Activated gamma-delta T cell (primary cell): ENCODE results near the gene EFHD1.
"Not testable (repeated sequence)": the region's sequence is repeated elsewhere in the genome, so short reads cannot be mapped to it uniquely, and the experiment has no call there.

Source experiments
- DNase-seq: peaks from one replicate; lab custom pipeline; 2025; lab: John Stamatoyannopoulos, UW

EFHD1 gene

DNA sequence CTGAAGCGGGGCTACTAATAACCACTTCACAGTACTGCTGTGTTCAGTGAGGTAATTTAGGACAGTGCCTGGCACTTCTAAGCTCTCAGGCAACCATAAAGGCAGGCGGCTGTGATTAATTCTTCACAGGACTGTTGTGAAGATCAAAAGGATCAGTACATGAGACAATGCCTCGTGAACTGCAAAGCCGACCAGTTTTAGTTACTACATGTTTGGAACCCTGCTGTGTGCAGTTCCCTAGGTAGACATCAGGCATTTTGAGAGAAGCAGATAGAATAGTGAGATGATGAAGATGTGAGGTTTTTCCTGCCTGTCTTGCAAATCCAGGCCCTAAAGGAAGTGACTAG lies 19.1 kb downstream of the EFHD1 start:
- DNase-seq: no peak

DNA sequence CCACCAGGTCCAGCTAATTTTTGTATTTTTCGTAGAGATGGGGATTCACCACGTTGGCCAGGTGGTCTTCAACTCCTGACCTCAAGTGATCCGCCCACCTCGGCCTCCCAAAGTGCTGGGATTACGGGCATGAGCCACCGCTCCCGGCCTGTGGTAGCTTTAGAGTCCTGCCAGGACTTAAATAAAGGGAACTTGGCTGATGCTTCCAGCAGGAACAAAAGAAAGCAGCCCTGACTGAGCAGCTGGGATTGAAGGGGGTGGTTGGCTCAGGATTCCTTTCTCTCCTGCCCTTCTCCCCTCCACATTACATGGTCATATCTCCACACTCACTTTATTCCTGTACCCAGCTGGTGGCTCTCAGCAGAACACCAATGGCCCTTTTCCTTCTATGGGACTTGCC lies 20.0 kb downstream of the EFHD1 start:
- DNase-seq: no peak

DNA sequence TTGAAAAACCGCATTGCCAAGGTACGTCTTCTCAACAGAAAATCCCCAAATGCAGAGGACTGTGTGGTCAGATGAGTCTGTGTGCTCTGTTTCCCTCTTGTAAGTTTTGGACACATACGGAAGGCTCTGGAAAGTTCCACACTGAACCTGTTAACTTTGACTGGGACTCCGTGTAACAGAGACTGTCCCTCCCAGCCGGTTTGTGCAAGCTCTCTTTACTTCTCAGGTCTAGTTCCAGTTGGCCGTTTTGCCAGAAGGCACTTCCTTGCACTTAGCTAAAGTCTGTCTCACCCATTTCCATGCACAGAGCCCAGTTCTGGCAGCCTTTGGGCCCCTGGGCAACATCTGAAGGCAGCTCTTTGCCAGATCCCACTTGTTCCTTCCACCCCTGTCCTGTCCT lies 22.0 kb downstream of the EFHD1 start:
- no peak for DNase-seq

DNA sequence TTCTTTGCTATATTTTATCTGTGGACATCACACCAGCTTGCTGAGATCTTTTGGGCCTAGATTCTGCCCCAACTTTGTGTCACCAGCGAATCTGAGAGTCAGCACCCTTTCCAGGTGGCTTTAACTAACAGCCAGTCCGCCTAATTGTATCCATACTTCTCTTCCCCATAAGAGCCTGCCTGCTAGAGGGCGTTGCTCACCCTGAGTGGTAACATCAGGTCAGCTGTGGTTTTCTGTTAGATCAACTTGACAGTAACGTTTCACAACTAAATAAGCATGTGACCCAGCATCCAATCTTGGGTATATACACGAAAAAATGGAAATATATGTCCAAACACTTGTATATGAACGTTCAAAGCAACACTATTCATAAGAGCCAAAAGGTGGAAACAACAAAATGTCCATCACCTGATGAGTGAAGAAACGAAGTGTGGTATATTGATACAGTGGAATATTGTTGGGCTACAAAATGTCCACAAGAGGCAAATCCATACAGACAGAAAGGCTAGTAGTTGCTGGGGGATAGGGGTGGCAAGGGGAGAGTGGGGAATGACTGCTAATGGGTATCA lies 24.9 kb downstream of the EFHD1 start:
- no peak for DNase-seq

DNA sequence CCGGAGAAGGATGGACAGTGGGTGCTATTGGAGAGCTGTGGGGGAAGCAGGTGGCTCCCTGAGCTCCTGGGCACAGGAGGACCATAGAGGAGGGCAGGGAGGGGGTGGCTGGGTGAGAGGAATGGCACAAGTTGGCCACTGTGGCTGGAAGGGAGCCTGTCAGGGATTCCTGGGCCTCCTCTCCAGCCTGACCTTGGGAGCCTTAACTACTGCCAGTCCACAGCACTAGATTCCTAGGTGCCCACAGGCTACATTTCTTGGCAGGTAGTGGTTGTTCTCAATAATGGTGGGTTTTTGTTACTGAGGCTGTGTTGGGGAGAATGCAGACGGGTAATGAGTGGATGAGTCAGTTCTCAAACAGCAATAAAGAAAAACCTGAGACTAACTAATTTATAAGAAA lies 26.0 kb downstream of the EFHD1 start:
- no peak for DNase-seq

DNA sequence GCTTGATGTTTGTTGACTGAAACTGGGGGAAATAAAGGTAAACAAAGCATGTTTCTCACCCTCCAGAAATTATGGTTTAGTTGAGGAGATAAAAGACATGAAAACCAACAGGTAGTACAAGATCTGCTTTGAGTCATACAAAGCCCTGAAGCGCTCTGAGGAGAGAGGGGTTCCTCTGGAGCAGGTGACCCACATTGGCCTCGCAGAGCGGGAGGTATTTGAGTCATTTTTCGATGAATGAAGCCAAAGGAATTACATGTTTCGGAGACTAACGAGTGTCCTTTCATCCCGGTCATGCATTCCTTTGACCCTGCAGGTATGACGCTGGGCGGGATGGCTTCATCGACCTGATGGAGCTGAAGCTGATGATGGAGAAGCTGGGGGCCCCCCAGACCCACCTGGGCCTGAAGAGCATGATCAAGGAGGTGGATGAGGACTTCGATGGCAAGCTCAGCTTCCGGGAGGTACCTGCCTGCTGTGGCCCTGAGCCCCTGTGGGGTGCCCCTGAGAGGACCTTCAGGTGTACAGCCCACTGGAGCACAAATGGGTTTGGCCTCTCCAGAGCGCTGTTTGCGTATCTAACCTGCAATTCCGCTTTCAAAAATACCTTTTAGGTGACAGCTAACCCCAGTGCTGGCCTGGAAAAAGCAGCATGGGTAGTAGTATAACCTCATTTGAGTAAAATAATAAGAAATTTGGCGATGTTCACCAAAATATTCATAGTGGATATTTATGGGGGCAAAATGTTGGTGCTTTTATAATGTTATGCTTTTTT lies 29.3 kb downstream of the EFHD1 start:
- no peak for DNase-seq

DNA sequence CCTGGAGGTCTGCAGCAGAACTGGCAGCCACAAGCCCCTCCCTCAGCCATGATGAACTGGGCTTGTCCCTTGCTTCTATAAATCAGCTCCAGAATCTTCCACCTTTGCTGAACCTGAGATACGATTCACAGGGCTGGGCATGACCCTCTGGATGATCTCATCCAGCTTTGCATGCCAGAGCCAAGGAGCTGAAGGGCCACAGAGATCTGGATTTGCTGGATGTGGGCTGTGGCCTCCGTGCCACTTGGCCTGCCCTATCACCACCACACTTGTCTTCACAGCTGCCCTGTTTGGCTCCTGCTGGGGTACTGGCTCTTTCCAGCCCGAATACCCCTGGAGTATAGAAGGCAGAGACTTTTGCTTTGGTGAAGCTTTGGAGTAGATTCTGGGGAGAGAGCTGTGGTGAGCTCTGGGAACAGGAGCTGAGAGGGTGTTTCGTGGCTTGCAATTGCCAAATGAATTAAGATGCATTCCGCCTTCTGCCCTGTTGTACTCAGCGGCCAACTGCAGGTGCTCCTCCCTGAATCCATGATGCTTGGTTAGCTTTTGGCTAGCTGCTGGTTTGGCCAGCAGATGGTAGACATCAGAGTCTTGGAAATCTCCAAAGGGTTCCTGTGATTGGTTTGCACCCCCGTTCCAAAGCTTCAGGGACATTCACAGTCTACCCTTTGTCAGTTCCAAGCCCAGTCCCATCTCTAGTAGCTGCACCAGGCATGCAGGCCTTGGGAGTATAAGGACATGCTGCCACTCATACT lies 32.8 kb downstream of the EFHD1 start:
- no peak for DNase-seq

DNA sequence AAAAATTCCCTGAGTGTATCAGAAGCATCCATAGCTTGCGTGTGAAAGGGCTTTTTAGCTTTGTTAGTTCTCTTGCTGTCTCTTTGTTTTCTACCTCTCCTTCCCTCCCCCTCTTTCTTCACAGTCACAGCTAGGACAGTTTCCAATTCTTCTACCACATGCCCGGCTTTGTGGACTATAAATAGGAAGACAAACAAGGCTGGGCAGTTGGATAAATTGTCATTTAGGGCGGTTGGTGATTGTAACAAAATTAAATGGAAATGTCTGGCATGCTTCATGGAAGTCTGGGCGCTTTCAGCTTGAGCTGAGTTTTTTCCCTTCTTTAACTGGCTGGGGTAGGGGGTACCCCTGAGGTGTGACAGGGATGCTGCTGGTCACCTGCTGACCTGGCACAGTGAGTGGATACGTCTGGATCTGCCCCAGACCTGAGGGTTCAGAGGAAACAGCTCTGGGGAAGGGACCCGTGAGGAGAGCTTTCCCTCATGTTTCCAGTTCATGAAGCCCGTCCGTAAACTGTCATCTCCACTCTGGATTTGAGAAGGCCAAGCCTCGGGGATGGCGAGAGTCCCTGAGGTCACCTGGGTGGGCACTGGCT lies 34.7 kb downstream of the EFHD1 start:
- no peak for DNase-seq

DNA sequence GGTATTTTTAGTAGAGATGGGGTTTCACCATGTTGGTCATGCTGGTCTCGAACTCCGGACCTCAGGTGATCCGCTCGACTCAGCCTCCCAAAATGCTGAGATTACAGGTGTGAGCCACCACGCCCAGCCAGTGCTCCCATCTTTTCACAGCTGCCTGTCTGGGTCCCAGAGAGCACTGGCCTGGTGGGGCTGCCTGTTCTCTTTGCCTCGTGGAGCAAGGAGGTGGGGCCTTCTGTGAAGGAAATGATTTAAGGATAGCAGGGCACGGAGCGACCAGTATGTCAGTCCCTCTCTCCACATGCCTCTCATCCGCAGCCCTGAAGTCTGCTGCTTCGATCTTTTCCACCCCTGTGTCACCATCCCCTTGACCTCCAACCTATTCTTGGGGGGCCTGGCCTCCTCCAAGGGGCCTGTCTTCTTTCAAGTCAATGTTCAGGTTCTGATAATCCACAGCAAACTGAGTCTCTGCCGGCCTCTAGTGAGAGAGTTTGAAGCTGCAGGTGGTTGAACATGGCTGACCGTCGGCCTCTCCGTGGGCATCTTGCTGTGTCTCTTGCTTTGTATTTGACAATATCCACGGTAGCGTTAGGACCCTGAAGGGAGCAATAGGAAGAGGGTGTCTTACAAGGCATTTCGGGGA lies 35.5 kb downstream of the EFHD1 start:
- DNase-seq: no peak

DNA sequence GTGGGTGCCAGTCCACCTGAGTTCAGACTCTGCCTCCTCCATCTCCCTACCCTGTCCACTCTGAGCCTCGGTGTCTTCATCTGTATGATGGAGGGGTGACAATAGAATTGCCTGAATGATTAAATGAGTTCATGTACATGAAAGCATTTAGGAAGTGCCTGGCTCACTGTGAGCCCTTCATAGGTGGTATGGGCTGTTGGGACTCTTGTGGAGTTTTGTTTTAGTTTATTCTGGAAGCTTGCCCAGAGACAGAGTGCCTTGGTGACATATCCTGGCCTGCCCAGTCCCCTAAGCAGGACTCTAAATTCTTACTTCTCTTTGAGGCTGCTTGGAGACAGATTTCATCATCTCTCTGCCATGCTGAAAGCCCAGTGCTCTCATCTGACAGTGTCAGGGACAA lies 39.2 kb downstream of the EFHD1 start:
- no peak for DNase-seq

DNA sequence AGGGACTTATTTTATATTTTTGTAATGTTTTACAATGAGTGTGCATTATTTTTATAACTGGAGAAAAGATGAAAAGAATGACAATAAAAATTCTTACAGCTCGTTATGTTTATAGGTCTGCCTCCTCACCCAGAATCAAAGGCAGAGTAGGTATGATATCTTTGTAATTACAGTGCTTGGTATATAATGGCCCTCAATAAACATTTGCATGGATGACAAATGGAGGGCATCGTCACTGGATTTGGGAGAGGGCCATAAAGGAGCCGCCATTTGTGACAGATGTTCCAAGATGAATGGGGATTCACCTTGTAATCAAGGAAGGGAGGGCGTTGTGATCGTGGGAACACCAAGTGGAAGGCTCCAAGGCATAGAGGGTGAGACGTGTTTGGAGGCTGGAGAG lies 41.1 kb downstream of the EFHD1 start:
- DNase-seq: no peak

DNA sequence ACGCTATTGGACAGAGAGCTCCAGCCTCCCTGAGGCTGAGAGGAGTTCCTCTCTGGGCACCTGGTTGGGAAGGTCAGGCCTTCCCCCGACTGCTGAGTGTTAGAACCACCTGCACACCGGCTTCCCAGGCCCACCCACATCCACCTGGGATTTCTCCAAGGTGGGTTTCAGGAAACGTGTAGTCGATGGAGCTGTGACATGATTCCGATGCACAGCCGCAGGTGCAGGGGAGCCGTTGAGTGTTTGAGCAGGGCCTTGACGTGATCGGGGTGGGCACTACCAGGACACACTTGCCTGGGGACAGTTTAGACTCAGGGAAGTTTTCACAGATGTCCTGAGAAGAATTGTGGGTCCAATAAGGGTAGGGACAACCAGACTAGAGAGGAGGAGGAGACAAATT lies 42.0 kb downstream of the EFHD1 start:
- DNase-seq: no peak

DNA sequence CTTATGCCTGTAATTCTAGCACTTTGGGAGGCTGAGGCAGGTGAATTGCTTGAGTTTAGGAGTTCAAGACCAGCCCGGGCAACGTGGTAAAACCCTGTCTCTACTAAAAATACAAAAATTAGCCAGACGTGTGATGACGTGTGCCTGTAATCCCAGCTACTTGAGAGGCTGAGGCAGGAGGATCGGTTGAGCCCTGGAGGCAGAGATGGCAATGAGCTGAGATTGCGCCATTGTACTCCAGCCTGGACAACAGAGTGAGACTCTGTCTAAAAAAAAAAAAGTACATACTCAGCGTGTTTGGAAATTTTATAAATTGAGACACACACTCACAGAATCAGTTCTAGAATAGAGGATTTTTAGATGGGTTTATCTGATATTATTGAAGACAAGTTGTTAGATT lies 46.6 kb downstream of the EFHD1 start:
- DNase-seq: no peak

DNA sequence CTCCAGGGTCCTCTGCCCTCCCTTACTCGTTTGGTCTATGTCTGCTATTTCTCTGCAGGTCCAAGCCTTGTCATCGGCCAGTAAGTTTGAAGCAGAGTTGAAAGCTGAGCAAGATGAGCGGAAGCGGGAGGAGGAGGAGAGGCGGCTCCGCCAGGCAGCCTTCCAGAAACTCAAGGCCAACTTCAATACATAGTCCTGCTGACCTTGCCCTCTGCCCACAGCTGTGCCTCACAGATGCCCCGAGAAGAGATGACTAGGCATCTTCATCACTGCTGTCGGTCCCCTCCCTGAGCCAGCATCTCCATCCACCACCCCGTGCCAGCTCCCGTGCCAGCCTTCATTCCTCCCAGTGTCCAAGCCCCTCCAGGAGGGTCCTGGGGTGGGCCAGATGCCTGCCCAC lies 48.1 kb downstream of the EFHD1 start:
- DNase-seq: no peak

DNA sequence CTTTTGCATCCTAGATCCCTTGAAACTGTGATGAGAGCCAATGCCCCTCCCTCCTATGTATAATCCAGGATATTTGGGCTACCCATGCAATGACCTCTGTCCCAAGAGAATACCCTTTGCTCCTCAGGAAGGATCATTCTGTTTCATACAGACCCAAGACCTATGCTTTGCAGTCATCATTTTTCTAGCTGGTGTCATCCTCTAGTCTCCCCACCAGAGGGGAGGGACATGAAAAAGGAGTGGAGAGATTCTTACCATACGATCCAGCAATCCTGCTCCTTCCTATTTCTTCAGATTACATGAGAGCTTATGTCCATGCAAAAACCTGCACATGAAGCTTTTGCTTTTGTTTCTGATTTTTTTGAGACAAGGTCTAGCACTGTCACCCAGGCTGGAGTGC lies 50.0 kb downstream of the EFHD1 start:
- DNase-seq: no peak

DNA sequence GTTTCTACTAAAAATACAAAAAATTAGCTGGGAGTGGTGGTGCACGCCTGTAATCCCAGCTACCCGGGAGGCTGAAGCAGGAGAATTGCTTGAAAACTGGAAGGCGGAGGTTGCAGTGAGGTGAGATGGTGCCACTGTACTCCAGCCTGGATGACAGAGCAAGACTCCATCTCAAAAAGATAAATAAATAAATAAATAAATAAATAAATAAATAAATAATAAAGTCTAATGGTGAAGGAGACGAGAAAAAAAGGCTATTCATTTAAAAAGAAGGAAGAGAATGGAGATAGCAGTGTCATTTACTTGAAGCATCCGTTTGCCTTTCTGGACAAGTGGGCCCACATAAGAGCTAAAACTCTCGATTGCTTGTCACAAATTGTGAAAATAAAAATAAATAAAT lies 52.0 kb downstream of the EFHD1 start:
- not testable (repeated sequence) for DNase-seq

DNA sequence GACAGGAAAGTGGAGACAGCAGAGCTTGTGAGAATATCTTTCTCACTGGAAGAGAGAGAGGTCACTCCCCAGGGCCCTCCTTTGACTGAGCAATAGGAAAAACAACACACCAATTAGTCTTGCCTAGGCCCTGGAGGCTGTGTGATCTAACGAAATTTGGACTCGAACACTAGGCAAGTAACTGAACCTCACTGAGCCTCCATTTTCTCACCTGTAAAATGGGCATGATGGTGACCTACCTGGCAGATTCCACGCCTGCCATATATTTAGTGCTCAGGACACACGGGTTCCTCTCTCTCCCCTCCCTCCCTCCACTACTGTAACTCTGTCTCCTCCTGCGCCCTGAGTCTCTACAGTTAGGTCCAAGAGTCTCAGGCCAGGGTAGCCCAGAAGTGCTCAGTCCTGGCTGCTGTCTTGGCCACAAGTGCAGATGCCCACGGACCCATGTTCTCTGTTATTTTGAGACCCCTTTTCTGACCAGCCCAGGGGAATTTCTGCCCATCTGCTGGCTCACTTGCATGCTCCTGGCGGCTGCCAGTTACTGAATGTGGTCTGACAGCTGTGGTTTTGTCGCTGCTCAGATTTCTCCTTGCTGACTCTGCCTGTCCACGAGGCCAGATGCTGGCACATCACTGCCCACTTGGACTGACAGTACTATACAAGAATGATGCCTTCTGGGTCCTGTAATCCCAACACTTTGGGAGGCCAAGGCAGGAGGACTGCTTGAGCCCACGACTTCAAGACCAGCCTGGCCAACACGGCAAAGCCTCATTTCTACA lies 54.2 kb downstream of the EFHD1 start:
- DNase-seq: no peak

DNA sequence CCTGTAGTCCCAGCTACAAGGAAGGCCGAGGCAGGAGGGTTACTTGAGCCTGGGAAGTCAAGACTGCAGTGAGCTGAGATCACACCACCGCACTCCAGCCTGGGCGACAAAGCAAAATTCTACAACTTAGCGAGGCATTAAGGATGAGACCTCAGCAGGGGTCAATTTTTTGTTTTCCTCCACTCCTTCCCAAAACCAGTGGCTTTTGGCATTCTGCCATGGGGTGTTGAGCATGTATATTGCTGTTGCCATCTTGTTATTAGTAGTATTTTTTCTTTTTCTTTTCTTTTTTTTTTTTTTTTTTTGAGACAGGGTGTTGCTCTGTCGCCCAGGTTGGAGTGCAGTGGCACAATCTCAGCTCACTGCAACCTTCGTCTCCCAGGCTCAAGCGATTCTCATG lies 54.8 kb downstream of the EFHD1 start:
- DNase-seq: no peak

DNA sequence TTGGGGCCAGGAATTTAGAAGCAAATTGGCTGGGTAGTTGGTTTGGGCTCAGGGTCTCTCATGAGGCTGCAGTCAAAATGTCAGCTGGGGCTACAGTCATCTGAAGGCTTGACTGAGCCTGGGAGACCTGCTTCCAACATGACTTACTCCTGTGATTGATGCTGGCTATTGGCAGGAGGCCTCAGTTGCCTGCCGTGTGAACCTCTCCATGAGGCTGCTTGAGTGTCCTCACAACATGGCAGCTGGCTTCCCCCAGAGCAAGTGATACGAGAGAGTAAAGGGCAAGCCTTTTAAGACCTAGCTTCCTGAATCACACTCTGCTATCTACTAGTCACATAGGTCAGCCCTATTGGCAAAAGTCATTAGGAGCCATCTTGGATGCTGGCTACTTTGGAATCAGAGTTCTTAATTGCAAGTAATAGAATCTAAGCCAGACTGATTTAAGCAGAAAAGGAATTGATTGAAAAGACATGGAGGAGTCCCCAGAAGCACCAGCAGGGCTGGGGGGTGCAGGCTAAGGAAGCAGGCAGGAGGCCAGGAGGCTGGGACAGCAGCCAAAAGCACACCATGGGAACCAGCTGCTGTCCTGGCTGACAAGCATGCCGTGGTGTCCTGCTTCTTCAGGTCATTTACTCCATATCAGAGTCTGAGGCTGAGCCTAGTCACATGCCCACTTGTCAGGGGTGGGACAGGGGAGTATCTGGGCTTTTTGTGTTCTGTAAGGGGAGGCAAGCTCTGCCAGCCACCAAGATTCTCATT lies 55.9 kb downstream of the EFHD1 start:
- DNase-seq: no peak

DNA sequence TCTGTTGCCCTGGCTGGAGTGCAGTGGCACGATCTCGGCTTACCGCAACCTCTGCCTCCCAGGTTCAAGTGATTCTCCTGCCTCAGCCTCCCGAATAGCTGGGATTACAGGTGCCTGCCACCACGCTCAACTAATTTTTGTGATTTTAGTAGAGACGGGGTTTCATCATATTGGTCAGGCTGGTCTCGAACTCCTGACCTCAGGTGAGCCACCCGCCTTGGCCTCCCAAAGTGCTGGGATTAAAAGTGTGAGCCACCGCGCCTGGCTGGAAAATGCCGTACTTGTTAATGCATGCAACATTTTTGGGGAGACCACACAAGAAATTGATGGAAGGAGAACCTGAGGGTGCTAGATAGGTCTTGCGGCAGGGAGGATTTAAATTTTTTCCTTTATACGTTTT lies 57.7 kb downstream of the EFHD1 start:
- not testable (repeated sequence) for DNase-seq

DNA sequence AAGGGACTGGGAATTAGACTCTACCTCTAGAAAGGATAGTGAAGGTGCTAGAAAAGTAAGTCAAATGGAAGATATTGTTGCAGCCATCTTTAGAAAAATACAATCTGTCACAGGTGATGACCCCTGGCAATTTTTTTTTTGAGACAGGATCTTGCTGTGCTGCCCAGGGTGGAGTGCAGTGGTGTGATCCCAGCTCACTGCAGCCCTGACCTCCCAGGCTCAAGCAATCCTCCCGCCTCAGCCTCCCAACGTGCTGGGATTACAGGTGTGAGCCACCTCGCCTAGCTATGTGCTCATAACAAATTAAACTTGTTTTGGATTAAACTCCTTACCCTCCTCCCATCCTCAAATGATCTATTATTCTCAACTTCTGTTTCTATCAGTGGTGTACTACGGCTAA lies 59.9 kb downstream of the EFHD1 start:
- DNase-seq: no peak
